COLO668 (cell line): ENCODE results near the gene METTL16.

Source experiments
- DNase-seq: peaks from one replicate; lab custom pipeline; 2025; ENCODE audit not compliant: unreplicated experiment; lab: John Stamatoyannopoulos, UW

The METTL16 gene

DNA sequence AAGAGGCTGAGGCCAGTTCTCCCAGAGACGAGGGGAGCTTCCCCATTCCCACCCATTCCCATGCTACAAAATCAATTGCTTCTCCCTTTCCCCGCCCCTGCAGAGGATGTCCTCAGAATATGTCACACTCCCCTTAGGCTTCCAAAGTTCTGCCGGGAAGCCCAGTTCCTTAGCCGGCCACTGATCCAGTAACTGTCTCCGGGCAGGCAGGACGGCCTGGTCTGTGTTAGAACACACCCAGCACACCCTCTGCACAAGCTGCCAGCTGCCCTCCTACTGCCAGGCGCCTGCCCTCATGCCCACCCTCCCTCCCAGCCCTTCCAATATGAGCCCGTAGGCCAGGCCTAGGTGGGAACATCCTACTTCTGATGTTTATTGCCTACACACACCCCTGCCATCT, 143.3 kb downstream of the METTL16 start:
- no peak for DNase-seq

DNA sequence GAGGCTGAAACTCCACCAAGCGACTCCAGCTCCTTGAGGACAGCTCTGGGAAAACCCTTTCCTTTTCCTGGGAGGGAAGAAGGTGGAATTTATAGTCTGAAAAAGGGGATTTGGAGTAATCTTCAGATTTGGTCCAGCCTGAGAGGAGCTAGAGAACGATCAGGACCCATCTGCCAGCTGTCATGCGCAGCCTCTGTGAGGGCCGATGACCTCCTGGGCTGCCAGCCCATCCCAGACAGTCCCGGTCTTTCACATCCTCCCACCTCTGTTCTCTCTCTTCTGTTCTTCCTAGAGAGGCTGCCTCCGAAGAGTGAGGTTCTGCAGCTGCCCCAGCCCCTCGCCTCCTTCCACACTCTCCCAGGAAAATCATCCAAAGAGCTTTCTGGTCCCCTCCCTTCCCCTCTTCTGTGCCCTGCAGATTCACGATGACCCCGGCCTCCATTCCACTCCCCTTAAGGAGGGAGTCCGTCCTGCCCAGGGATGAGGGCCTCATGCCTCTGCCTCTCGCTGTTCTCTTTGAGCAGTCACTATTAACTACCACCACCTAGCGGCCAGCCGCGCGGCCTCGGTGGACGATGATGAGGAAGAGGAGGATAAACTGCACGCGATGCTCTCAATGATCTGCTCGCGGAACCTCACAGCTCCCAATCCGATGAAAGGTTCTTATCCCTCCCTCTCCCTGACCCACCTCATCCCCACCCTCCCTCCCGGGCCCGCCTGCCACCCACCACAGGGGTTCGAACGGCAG, 144.8 kb downstream of the METTL16 start:
- DNase-seq = peak; percentile 2
